ENCODE results near the gene TOX4.

TOX4 gene

DNA sequence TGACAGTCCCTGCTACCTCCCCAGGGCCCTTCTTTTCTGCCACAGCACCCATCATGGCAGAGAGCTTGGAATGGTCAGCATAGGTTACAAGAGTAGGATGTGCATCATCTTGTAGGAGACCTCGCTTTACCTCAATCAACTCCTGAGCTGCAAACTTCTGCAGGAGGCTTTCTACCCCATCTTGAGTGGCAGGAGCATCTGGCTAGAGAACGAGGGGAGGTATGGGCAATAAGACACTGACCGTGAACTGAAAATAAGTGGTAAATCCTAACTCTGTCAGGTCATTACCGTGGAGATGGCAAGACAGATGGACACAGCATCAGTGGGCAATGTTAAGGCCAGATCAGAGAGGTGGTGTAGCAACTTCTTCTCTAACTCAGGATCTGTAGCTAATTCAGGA lies 26.4 kb downstream of the TOX4 start:
- Histone ChIP-seq H3K4me1 (ENCODE audit: control insufficient read depth, insufficient read depth, low read length, unreplicated experiment) (peaks cover 9% of the 10 kb centered on the region), H3K79me2 (ENCODE audit: control insufficient read depth, insufficient read depth, low read length, unreplicated experiment) (peaks cover 41% of the 10 kb centered on the region), H3K4me3 (ENCODE audit: low read depth, low read length) (no peak overlapping the region), H3K27me3 (ENCODE audit: insufficient read depth, low read length) (no peaks in the 10 kb centered on the region), H3K27ac (ENCODE audit: low read depth, low read length) (no peak overlapping the region), H2AFZ (ENCODE audit: low read length, unreplicated experiment) (no peak overlapping the region), H3K36me3 (ENCODE audit: insufficient read depth, low read length) (peaks cover 36% of the 10 kb centered on the region)

DNA sequence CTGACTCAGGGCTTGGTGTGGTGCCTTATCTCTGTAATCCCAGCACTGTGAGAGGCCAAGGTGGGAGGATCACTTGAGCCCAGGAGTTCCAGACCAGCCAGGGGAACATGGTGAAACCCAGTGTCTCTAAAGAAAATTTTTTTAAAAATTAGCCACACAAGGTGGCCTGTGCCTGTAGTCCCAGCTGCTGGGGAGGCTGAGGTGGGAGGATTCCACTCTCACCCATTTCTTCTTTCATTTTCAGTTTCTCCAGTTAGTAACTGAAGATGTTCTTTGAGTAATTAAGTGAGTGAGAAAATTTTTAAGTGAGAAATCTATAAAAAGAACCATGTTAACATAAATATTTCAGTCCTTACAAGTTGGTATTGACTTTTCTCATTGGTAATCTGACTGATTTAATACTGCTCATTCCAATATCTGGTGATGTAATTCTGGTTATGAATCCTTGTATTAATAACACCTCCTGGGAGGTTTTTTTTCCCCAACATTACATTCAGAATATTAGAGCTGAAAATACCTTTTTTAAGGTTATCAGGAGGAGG lies 28.1 kb downstream of the TOX4 start:
- no peaks in the 10 kb centered on the region for H3K27me3 ChIP-seq (ENCODE audit: insufficient read depth, low read length)
- H2AFZ ChIP-seq (ENCODE audit: low read length, unreplicated experiment) = no peak overlapping the region
- H3K36me3 ChIP-seq (ENCODE audit: insufficient read depth, low read length) = peaks cover 23% of the 10 kb centered on the region
- peak overlapping the region; percentile 14; the same call in 1 of the 2 replicates for H3K27ac ChIP-seq (ENCODE audit: low read depth, low read length)
- peaks cover 22% of the 10 kb centered on the region for H3K4me1 ChIP-seq (ENCODE audit: control insufficient read depth, insufficient read depth, low read length, unreplicated experiment)
- peaks cover 57% of the 10 kb centered on the region for H3K79me2 ChIP-seq (ENCODE audit: control insufficient read depth, insufficient read depth, low read length, unreplicated experiment)
- H3K4me3 ChIP-seq (ENCODE audit: low read depth, low read length) = peak overlapping the region; percentile 59; the same call in 1 of the 2 replicates

DNA sequence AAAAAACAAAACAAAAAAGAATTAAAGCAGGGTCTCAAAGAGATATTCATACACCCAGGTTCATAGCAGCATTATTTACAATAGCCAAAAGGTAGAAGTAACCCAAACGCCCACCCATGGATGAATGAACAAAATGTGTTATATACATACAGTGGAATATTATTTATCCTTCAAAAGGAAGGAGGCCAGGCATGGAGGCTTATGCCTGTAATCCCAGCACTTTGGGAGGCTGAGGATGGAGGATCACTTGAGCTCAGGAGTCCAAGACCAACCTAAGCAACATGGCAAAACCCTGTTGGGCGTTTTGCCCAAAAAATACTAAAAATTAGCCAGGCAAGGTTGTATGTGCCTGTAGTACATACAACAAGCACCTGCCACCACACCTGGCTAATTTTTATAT lies 29.6 kb downstream of the TOX4 start:
- Histone ChIP-seq H2AFZ (ENCODE audit: low read length, unreplicated experiment) (no peak overlapping the region), H3K79me2 (ENCODE audit: control insufficient read depth, insufficient read depth, low read length, unreplicated experiment) (peaks cover 67% of the 10 kb centered on the region), H3K27me3 (ENCODE audit: insufficient read depth, low read length) (no peaks in the 10 kb centered on the region), H3K4me1 (ENCODE audit: control insufficient read depth, insufficient read depth, low read length, unreplicated experiment) (peaks cover 23% of the 10 kb centered on the region), H3K27ac (ENCODE audit: low read depth, low read length) (no peak overlapping the region), H3K36me3 (ENCODE audit: insufficient read depth, low read length) (peaks cover 23% of the 10 kb centered on the region), H3K4me3 (ENCODE audit: low read depth, low read length) (no peak overlapping the region)

GRCh38 chr14:21509432-21510143 lies 32.6 kb downstream of the TOX4 start:
- H2AFZ ChIP-seq (ENCODE audit: low read length, unreplicated experiment) = no peak overlapping the region
- peaks cover 15% of the 10 kb centered on the region for H3K36me3 ChIP-seq (ENCODE audit: insufficient read depth, low read length)
- no peaks in the 10 kb centered on the region for H3K27me3 ChIP-seq (ENCODE audit: insufficient read depth, low read length)
- H3K27ac ChIP-seq (ENCODE audit: low read depth, low read length) = no peak overlapping the region
- H3K79me2 ChIP-seq (ENCODE audit: control insufficient read depth, insufficient read depth, low read length, unreplicated experiment) = peaks cover 53% of the 10 kb centered on the region
- peak overlapping the region; percentile 100 for H3K4me3 ChIP-seq (ENCODE audit: low read depth, low read length)
- peaks cover 23% of the 10 kb centered on the region for H3K4me1 ChIP-seq (ENCODE audit: control insufficient read depth, insufficient read depth, low read length, unreplicated experiment)

DNA sequence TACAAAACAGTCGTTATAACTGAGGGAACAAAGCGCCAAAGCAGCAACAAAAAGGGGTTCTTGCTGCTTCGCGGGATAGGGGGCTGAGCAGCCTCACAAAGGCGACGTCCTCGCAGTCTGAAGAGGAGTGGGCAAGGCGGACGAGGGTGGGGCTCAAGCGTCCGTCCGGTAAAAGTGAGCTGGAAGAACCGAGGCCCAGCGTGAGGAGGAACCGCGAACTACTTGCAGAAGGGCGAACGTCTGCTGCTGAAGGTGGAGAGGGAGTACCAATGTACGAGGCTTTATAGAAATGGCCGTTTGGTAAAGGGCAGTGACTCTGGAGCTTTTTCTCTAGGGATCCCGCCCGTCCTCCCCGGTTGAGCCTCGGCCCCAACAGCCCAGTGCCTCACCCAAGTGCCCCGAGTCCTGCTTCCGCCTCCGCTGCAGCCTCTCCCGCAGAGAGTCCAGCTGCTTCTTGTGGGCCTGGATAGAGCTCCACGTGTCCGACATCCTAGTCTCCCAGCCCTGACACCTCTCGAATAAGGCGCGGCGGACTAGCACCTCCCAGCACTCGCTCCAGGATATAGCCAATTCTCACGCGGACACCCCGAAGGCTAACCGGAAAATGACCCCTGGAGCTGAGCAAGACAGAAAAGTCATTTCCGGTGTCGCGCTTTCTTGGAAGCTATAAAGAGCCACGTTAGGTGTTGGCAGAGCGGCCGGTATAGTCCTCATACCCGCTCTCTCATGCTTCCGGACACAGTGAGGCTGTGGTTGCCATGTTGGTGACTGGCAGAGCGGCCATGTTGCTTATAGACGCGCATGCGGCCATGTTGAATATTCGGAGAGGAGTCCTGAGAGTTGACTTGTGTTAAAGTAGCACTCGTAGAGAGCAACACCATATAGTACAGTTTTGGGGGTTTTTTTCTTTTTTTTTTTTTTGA lies 34.0 kb downstream of the TOX4 start, which contains the start of gene METTL3:
TSS of gene METTL3 (minus strand) at position 606 of the 923 bp plus-strand sequence. CDS start at position 489, 117 bp downstream.
- Histone ChIP-seq H3K79me2 (ENCODE audit: control insufficient read depth, insufficient read depth, low read length, unreplicated experiment) (peaks cover 44% of the 10 kb centered on the region), H2AFZ (ENCODE audit: low read length, unreplicated experiment) (peak within 1 kb of the TSS; percentile 76)

DNA sequence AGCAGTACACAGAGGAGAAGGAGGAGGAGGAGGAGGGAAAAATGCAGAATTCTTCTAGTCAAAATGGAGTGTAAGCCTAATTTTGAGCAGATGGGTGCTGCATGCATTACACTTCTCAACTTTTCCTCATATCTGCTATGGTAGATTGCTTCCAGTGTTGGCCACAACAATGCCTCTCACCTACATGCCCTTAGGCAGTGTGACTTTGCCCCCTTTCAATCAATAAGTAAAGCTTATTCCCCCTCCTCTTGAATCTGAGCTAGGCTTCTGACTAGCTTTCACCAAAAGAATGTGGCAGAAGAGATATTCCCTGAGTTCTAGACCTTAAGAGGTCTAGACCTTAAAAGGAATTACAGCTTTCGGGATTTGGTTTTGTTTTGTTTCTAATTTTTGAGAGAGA lies 37.3 kb downstream of the TOX4 start:
- Histone ChIP-seq H3K4me3 (ENCODE audit: low read depth, low read length) (no peak overlapping the region), H3K4me1 (ENCODE audit: control insufficient read depth, insufficient read depth, low read length, unreplicated experiment) (peaks cover 8% of the 10 kb centered on the region), H3K27me3 (ENCODE audit: insufficient read depth, low read length) (no peaks in the 10 kb centered on the region), H2AFZ (ENCODE audit: low read length, unreplicated experiment) (no peak overlapping the region), H3K36me3 (ENCODE audit: insufficient read depth, low read length) (no peaks in the 10 kb centered on the region), H3K79me2 (ENCODE audit: control insufficient read depth, insufficient read depth, low read length, unreplicated experiment) (peaks cover 17% of the 10 kb centered on the region), H3K27ac (ENCODE audit: low read depth, low read length) (no peak overlapping the region)

More for the DNA sequence above, 34.0 kb downstream of the TOX4 start, which contains the start of gene METTL3:
- Histone ChIP-seq H3K4me1 (ENCODE audit: control insufficient read depth, insufficient read depth, low read length, unreplicated experiment) (peaks cover 14% of the 10 kb centered on the region), H3K27ac (ENCODE audit: low read depth, low read length) (peak within 1 kb of the TSS; percentile 74), H3K27me3 (ENCODE audit: insufficient read depth, low read length) (no peaks in the 10 kb centered on the region), H3K4me3 (ENCODE audit: low read depth, low read length) (peak within 1 kb of the TSS; percentile 100), H3K36me3 (ENCODE audit: insufficient read depth, low read length) (peaks cover 9% of the 10 kb centered on the region)

DNA sequence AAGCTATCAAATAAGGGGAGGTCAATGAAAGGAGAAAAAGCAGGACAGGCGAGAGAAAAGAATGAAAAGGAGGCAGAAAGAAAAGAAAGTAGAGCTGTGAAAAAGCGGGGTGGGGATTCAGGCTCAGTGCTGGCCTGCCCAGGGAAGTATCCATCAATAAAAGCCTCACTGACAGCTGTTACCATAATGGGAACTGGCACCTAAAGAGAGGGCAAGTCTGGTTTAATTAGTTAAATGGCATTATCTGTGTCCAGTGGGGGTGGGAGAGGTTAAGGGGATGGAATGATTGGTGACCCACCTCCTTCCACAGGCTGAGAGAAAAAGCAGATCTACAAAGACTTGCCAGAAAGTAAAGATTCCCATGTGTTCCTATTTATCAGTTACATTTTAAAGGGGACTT lies 41.7 kb downstream of the TOX4 start:
- H3K79me2 ChIP-seq (ENCODE audit: control insufficient read depth, insufficient read depth, low read length, unreplicated experiment) = peaks cover 2% of the 10 kb centered on the region
- H3K27me3 ChIP-seq (ENCODE audit: insufficient read depth, low read length) = no peaks in the 10 kb centered on the region
- no peak overlapping the region for H3K27ac ChIP-seq (ENCODE audit: low read depth, low read length)
- no peak overlapping the region for H2AFZ ChIP-seq (ENCODE audit: low read length, unreplicated experiment)
- H3K4me1 ChIP-seq (ENCODE audit: control insufficient read depth, insufficient read depth, low read length, unreplicated experiment) = peaks cover 12% of the 10 kb centered on the region
- H3K36me3 ChIP-seq (ENCODE audit: insufficient read depth, low read length) = no peaks in the 10 kb centered on the region
- H3K4me3 ChIP-seq (ENCODE audit: low read depth, low read length) = no peak overlapping the region

- Histone ChIP-seq H3K27me3 (ENCODE audit: insufficient read depth, low read length) (no peaks in the 10 kb centered on the region), H3K27ac (ENCODE audit: low read depth, low read length) (peak overlapping the region; percentile 72), H3K4me1 (ENCODE audit: control insufficient read depth, insufficient read depth, low read length, unreplicated experiment) (peaks cover 16% of the 10 kb centered on the region), H3K36me3 (ENCODE audit: insufficient read depth, low read length) (no peaks in the 10 kb centered on the region), H2AFZ (ENCODE audit: low read length, unreplicated experiment) (no peak overlapping the region), H3K79me2 (ENCODE audit: control insufficient read depth, insufficient read depth, low read length, unreplicated experiment) (peaks cover 2% of the 10 kb centered on the region), H3K4me3 (ENCODE audit: low read depth, low read length) (no peak overlapping the region; the same call in 1 of the 2 replicates)
Observed at GRCh38 chr14:21520767-21521166, 43.8 kb downstream of the TOX4 start.

- peaks cover 2% of the 10 kb centered on the region for H3K79me2 ChIP-seq (ENCODE audit: control insufficient read depth, insufficient read depth, low read length, unreplicated experiment)
- H3K36me3 ChIP-seq (ENCODE audit: insufficient read depth, low read length) = no peaks in the 10 kb centered on the region
- peak overlapping the region; percentile 72 for H3K27ac ChIP-seq (ENCODE audit: low read depth, low read length)
- peaks cover 16% of the 10 kb centered on the region for H3K4me1 ChIP-seq (ENCODE audit: control insufficient read depth, insufficient read depth, low read length, unreplicated experiment)
- no peak overlapping the region for H3K4me3 ChIP-seq (ENCODE audit: low read depth, low read length)
- H3K27me3 ChIP-seq (ENCODE audit: insufficient read depth, low read length) = no peaks in the 10 kb centered on the region
- H2AFZ ChIP-seq (ENCODE audit: low read length, unreplicated experiment) = no peak overlapping the region
Observed at GRCh38 chr14:21521501-21521900, 44.5 kb downstream of the TOX4 start.

DNA sequence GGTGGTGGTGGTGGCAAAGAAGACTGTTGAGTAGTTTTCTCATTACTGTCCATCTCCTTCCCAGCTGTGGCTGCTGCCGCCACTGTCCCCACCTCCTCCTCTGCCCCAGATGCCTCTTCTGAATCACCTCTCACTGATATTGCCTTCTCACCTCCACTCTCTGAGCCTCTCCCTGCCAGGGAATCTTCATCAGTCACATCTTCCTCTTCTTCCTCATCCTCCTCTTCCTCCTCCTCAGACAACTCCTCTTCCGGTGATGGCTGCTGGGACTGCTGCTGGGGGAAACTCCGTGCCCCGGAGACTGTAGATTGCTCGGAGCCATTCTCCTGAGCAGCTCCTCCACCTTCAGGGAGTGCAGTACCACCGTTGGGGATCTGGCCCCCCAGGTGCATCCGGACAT lies 46.2 kb downstream of the TOX4 start:
- peaks cover 19% of the 10 kb centered on the region for H3K4me1 ChIP-seq (ENCODE audit: control insufficient read depth, insufficient read depth, low read length, unreplicated experiment)
- H3K79me2 ChIP-seq (ENCODE audit: control insufficient read depth, insufficient read depth, low read length, unreplicated experiment) = peaks cover 2% of the 10 kb centered on the region
- H3K27me3 ChIP-seq (ENCODE audit: insufficient read depth, low read length) = no peaks in the 10 kb centered on the region
- no peaks in the 10 kb centered on the region for H3K36me3 ChIP-seq (ENCODE audit: insufficient read depth, low read length)
- no peak overlapping the region for H3K4me3 ChIP-seq (ENCODE audit: low read depth, low read length)
- no peak overlapping the region for H2AFZ ChIP-seq (ENCODE audit: low read length, unreplicated experiment)
- H3K27ac ChIP-seq (ENCODE audit: low read depth, low read length) = no peak overlapping the region
